NCI-H128 (cell line): ENCODE data around the gene VDAC1.

Experiments
- DNase-seq: peaks from one replicate; lab custom pipeline; 2025; ENCODE audit not compliant: unreplicated experiment; lab: John Stamatoyannopoulos, UW

The VDAC1 gene

DNA sequence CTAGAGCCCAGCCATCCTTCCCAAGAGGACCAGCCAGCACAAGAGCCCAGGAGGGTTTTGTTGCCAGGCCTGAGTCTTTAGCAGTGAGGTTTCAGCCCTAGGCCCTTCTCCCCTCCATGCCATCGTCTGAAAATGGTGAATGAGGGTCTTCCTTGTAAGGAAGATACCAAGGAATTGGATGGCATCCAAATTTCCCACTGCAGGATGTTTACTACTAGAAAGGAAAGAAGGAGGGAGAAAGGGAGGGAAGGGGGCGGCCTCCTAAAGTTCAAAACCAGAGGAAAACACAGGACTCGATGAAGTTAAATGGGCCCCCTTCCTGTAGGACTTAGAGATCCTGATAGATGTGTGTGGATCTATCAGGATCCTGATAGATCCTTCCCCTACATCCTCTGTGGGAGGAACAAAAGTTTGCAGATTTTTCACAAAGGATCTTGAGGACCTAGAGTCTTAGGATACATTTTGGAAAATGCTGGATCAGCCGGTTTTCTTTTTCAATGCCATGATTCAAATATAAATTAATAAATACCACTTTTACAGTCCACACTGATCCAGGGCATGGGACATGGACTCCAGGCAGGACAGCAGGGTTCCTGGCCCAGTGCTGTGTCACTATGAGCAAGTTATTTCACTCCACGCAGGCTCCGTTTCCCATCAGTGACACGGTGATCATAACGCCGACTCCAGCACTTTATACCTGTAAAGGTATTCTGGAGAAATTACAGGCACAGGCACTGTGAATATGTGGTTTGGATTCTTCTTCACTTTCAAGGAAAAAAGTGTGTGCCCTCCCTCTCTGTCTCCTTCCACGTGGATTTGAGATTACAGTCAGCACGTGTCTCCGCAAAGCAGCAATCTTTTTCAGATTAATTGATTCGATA, 77.2 kb downstream of the VDAC1 start:
- no peak for DNase-seq

DNA sequence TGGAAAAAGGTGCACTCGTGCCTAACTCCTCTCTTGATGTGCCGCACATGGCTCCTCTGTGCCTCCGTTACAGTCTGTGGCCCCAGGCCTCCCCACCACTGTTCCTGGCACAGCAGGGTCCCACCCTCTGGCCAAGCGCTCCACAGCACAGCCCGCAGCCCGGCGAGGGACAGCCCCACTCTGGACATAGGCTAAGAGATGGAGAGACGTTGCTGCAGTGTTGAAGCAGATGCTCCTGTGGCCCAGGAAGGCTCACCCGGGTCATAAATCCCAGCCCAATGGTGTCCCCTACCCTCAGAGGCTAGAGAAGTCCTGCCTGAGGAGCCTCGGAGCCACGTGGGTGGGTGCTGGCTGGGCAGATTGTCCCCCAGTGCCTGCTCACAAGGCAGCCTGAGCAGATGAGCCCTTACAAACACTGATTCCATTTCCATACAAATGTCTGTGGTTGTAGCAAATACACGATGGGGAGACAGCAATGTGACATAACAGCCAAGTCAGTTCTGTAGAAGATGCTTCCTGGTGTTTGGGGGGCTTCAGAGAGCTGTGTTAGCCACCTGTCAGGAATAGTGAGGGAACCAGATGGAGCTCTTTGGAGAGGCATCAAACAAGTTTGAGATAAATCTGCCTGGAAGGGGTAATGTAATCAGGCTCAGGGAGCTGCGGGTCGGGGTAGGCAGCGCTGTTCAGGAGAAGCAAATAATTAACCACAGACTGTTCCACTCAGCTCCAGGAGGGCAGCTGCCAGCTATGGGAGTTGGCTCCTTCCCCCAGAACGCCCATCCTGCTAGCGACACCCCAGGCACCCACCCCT, 78.1 kb downstream of the VDAC1 start:
- DNase-seq, result no peak

DNA sequence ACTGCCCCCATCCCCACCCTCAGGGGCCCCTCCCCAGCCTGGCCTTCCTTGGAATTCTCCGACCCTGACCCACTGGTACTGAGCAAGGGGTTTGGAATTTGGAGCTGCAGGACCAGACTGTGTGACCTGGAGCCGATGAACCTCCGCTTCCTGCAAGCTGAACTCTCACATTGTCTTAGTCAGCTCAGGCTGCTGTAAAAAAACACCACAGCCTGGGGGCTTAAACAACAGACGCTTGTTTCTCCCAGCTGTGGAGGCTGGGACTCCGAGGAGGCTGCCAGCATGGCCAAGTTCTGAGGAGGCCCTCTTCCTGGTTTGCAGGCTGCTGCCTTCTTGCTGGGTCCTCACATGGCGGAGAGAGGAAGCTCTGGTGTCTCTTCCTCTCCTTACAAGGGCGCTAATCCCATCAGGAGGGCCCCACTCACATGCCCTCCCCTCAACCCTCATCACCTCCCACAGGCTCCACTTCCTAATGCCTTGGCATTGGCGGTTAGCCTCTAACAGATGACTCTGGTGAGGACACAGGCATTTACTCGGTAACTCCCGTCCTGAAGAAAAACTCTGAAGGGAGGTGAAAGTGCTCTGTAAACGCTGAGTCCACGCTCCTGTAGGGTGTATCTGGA, 78.8 kb downstream of the VDAC1 start:
- no peak for DNase-seq

DNA sequence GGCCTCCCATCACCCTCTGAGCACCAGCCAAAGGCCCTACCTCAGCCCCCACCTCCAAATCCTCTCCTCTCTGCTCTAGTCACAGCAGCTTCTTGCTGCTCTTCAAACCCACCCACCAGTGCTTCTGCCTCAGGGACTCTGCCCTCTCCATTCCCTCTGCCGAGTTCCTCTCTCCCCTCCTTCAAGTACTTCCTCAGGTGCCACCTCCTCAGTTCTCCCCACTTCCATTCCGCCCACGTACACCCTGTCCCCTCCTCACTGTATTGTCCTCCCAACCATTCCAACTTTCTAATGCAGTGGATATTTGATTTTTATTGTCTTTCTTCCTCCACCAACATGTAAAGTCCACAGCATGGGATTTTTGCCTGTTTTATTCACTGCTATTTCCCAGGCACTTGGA, 79.5 kb downstream of the VDAC1 start:
- no peak for DNase-seq

DNA sequence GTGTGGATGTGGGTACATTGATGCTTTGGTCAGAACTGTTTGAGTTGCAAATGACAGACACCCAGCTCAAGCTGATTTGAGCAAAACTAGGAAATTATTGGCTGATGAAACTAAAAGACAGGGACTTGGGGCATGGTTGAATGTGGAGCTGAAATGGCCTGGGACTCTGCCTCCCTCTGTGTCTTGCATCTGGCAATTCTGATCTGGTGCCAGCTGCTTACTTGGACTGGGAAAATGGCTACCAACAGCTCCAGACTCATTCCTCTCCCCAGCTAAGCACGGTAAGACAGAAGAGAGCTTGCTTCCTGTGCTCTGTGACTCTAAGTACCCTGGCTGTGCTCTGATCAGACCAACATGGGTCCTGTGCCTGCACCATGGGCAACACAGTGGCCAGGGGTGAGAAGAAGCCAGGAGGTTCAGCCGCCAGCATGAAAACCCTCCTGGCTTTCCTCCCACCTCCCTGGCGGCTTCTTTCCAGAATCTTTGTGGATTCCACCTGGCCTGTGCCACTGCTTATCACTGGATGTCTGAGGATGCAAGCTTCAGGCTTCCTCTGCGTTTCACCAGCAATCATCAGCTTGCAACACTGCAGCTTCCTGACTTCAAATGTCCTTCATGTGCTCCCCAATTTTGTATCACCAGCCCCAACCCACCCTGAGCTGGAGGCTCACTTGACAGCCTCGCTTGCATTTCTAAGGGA, 80.4 kb downstream of the VDAC1 start:
- no peak for DNase-seq

DNA sequence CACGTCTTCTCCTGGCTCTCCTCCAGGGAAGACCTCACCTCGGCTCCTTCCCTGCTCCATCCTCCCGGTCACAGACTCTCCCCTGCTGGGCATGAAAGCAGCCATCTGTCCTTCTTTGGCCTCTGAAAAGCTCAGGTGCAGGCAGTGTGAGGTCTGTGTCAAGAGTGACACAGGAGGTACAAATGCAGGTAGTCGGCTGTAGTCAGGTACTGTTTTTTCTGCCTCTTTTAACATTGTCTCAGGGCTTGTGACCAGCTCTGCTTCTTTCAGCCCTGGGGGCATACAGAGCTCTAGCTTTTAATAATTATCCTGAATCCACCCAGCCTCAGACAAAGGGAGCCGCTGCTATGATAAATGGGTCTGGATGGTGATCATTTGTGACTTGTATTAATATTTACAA, 82.8 kb downstream of the VDAC1 start:
- DNase-seq, result no peak
